Measurements from ENCODE around the gene SH2D3A.
A peak's percentile ranks its signal among the peaks of the same experiment; 100 is the strongest.
"Not testable (repeated sequence)": the region's sequence is repeated elsewhere in the genome, so short reads cannot be mapped to it uniquely, and the experiment has no call there.

SH2D3A gene

DNA sequence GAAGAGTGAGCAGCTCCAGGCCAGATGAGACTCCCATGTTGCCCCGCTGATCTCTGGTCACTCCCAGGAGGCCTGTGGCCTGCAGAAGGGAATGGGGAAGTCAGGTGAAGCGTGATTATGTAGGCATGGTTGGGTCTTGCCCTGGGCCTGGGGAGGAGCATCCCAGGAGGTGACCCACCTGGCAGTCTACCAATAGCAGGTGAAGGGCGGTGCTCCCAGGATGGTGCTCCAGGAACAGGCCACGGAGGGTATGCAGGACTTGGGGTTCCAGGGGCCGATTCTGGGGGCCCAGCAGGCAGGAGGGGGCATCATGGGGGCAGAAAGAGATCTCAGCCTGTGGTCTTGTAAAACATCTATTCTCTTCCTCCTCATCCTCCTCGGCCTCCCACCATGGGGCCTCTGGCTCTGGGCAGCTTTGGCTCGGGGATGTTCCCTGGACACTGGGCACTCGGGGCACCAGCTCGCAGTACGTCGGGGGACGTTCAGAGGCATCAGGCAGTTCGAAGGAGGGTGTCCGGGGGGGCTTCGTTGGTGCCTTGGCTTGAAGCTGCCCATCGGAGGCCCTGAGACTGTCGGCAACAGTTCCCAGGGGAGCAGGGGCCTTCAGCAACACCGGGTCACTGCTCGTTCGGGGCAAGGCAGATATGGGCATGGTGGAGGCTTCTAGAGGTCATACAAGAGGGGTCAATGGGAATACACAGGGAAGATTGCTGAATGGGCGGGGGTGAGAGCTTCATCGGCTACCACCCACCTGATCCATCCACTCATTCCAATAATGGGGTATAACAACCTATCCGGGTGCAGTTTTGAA lies 12.4 kb downstream of the SH2D3A start:
- DNase-seq (ENCODE audit: low spot score): no peak
- TF ChIP-seq, protein P1, sequence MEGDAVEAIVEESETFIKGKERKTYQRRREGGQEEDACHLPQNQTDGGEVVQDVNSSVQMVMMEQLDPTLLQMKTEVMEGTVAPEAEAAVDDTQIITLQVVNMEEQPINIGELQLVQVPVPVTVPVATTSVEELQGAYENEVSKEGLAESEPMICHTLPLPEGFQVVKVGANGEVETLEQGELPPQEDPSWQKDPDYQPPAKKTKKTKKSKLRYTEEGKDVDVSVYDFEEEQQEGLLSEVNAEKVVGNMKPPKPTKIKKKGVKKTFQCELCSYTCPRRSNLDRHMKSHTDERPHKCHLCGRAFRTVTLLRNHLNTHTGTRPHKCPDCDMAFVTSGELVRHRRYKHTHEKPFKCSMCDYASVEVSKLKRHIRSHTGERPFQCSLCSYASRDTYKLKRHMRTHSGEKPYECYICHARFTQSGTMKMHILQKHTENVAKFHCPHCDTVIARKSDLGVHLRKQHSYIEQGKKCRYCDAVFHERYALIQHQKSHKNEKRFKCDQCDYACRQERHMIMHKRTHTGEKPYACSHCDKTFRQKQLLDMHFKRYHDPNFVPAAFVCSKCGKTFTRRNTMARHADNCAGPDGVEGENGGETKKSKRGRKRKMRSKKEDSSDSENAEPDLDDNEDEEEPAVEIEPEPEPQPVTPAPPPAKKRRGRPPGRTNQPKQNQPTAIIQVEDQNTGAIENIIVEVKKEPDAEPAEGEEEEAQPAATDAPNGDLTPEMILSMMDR (IDR thresholded peaks at IDR 0.05): no peak
- no peak overlapping the region for H3K27ac ChIP-seq

DNA sequence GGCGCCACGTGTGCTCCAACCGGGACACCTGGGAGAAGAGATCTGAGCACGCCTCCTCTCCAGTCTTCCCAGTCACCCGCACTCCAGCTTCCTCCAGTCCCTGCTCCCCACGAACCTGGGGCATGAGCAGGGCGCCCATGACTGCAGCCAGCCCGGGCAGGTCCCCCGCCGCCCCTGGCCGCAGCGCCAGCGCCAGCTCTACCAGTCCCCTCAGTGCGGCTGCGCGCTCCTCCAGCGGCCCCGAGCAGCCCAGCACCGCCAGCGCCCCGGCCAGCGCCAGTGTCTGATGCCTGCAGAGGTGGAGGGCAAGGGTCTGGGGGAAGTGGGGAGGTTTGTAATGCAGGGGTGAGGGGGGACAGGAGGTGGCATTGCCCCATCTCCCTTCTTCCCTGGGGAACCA lies 13.1 kb downstream of the SH2D3A start:
- DNase-seq (ENCODE audit: low spot score): no peak
- TF ChIP-seq, protein P1 (IDR thresholded peaks at IDR 0.05): no peak
- H3K27ac ChIP-seq: no peak overlapping the region
- H3K4me3 ChIP-seq: no peak overlapping the region

More for the DNA sequence above, 12.4 kb downstream of the SH2D3A start:
- H3K4me3 ChIP-seq: no peak overlapping the region

DNA sequence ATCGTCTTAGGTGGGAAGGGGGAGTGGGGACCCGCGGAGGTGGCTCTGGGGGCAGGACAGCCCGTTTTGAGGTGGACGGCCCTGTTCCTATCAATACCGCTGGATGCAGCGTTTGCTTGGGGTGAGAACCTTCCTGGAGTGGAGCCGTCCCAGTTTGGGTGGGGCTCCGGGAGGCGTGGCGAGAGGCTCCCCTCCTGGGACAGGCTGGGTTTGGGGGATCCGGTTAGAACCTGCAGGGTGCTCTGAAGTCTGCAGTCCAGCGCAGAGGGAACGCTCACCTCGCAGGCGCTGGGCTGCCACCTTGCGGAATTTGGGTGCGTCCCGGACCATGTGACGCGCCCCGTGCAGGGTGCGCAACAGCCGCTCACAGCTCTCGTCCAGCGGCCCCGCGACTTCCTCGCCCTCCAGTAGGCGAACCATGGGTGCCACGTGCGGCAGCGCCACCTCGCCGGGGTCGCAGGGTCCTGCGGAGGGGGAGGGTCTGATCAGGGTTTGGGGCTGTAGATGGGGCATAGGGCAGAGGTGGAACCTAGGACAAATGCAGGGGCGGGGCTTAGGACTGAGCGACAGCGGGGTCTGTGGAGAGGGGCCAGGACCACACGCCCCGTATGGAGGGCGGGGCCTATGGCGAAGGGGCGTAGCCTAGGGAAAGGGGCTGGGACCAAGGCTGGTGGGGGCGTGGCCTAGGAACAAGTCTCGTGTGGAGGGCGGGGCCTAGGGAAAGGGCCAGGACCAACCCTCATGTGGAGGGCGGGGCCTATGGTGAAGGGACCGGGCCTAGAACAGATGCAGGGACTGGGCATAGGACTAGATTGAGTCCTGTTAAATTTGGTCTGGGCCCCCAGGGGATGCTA lies 13.8 kb downstream of the SH2D3A start:
- peak overlapping the region in 1 of 2 donors; percentile 83 for H3K27ac ChIP-seq

DNA sequence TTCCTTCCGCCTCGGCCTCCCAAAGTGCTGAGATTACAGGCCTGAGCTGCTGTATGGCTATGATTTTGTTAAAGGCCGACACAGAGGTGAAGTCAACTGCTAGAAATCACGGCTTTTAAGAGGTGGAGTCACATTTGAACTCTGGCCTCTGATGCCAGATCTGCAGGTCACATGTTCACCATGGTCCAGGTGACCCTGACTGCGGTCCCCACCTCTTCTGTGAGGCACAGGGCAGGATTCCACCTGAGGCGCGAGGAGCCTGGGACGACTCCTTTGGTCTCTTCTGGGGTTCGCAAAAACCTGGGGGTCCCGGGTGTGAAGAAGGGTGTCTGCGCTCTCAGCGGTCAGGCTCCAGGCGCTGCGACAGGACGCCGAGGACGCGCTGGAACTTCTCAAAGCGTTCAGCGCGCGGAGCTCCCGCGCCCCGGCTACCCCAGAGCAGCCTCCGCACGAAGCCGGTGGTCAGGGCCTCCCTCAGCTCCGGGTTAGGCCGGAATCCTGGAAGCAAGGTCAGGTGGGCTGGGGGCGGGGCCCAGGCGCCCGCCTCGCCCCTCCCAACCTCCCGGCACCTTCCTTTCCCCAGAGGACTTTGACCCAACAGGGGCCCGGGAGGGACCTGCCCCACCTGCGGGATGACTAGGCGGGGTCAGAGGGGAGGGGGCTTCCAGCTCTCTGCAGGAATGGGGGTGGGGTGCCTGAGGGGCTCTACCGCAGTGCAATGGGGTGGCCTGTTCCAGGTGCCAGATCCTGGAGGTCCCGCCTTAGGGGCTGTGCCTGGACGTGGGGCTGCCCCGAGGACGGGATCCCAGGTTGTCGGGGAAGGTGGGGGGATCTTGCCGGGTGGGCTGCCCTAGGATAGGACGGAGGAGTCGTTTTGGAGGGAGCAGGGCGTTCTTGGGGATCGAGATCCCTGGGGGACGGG lies 14.7 kb downstream of the SH2D3A start:
- Histone ChIP-seq H3K4me3 (peak overlapping the region; percentile 69), H3K27ac (peak overlapping the region in 1 of 2 donors; percentile 83)
- TF ChIP-seq, protein P1 (IDR thresholded peaks at IDR 0.05): no peak
- no peak for DNase-seq (ENCODE audit: low spot score)

More for the DNA sequence above, 13.8 kb downstream of the SH2D3A start:
- H3K4me3 ChIP-seq: peak overlapping the region; percentile 69
- peak; percentile 86 for DNase-seq (ENCODE audit: low spot score)
- TF ChIP-seq, protein P1 (IDR thresholded peaks at IDR 0.05): no peak

DNA sequence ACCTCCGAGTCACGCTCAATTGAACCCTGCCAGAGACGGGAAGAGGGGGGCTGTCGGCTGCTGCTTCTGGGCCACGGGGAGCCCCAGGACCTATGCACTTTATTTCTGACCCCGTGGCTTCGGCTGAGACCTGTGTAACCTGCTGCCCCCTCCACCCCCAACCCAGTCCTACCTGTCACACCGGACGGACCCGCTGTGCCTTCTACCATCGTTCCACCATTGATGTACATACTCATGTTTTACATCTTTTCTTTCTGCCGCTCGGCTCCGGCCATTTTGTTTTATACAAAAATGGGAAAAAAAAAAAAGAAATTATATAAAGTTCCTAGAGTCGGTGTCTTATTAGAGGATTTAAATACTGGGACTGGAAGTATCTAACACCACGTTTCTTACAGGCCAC lies 16.0 kb downstream of the SH2D3A start:
- TF ChIP-seq, protein P1 (IDR thresholded peaks at IDR 0.05): no peak
- H3K27ac ChIP-seq: no peak overlapping the region
- DNase-seq (ENCODE audit: low spot score): no peak
- no peak overlapping the region for H3K4me3 ChIP-seq

DNA sequence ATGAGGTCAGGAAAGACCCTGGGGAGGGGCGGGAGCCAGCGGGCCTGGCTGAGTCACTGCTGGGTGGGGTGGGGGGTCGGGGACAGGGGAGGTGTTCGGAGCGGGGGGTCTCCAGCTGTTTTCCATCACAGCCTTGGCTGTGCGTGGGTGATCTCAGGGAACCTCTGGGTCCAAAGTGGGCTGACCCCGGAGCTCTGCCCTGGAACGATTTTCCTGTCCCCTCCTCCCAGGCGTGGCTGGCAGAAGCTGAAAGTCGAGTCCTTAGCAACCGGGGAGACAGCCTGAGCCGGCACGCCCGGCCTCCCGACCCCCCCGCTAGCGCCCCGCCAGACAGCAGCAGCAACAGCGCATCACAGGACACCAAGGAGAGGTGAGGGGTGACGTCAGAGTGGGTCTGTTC lies 17.2 kb downstream of the SH2D3A start:
- TF ChIP-seq, protein P1 (IDR thresholded peaks at IDR 0.05): no peak
- Histone ChIP-seq H3K4me3 (no peak overlapping the region), H3K27ac (peak overlapping the region in 1 of 2 donors; percentile 44)
- DNase-seq (ENCODE audit: low spot score): peak; percentile 83

DNA sequence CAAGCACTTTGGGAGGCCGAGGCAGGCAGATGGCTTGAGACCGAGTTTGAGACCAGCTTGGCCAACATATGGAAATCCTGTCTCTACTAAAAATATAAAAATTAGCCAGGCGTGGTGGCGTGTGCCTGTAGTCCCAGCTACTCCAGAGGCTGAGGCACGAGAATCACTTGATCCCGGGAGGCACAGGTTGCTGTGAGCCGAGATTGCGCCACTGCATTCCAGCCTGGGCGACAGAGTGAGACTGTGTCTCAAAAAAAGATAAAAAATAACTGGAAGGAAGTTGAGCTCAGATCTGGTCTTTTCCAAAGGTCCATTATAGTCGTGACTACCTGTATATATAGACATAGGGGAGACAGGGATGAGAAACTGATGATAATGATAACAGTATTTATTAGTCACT lies 18.7 kb downstream of the SH2D3A start:
- not testable (repeated sequence) for DNase-seq (ENCODE audit: low spot score); H3K4me3 ChIP-seq
- peak overlapping the region in 1 of 2 donors; percentile 49 for H3K27ac ChIP-seq
